ENCODE results near the gene TRABD2B. TPM values are rescaled to one million over a fixed set of nuclear protein-coding genes. Genes with fewer than 3 reads are reported as not detected.

TRABD2B gene
- total RNA-seq, 1 experiment from 2014 or later = 10.3 TPM

GRCh38 chr1:47968556-47968888 is 28.7 kb downstream of the TRABD2B start (continued):
- no peak for TF ChIP-seq FOXP4 (CRISPR knock-in tag; IDR thresholded peaks at IDR 0.05)
- TF ChIP-seq CDX4 (CRISPR knock-in tag; IDR thresholded peaks at IDR 0.05; ENCODE audit: borderline replicate concordance) = no peak
- TF ChIP-seq CREM (CRISPR knock-in tag; IDR thresholded peaks at IDR 0.05) = no peak
- no peak for TF ChIP-seq ZNF425 (CRISPR knock-in tag; conservative IDR thresholded peaks at IDR 0.05)
- no peak for TF ChIP-seq MXD4 (CRISPR knock-in tag; IDR thresholded peaks at IDR 0.05; ENCODE audit: borderline replicate concordance)
- no peak for TF ChIP-seq ETV6 (CRISPR knock-in tag; IDR thresholded peaks at IDR 0.05)
- TF ChIP-seq ERG (CRISPR knock-in tag; IDR thresholded peaks at IDR 0.05) = no peak
- TF ChIP-seq SMAD3 (CRISPR knock-in tag; IDR thresholded peaks at IDR 0.05; ENCODE audit: borderline replicate concordance) = no peak
- TF ChIP-seq MLX (CRISPR knock-in tag; IDR thresholded peaks at IDR 0.05) = no peak
- no peak for TF ChIP-seq ZNF416 (CRISPR knock-in tag; IDR thresholded peaks at IDR 0.05)
- TF ChIP-seq ATF2 (CRISPR knock-in tag; IDR thresholded peaks at IDR 0.05; ENCODE audit: borderline replicate concordance, low read depth) = no peak
- TF ChIP-seq TCF7 (CRISPR knock-in tag; IDR thresholded peaks at IDR 0.05; ENCODE audit: low read depth) = no peak
- no peak for TF ChIP-seq E2F5 (CRISPR knock-in tag; IDR thresholded peaks at IDR 0.05)

GRCh38 chr1:47967864-47968555 is 29.2 kb downstream of the TRABD2B start:
- no peak for DNase-seq (ENCODE audit: low spot score)
- H3K27ac Mint-ChIP-seq = no peak overlapping the region
- CTCF ChIA-PET = interaction anchor here (0.7 to 1.2 kb wide), 2 partner anchors 93 kb away, joined by 3 read pairs; no protein-coding TSS in a partner anchor
- no peaks in the 10 kb centered on the region for H3K9me3 Mint-ChIP-seq
- peaks cover 47% of the 10 kb centered on the region for H3K4me1 Mint-ChIP-seq
- H3K36me3 Mint-ChIP-seq = no peaks in the 10 kb centered on the region
- no peaks in the 10 kb centered on the region for H3K27me3 Mint-ChIP-seq (ENCODE audit: low read depth)
- no peak overlapping the region for H3K4me3 Mint-ChIP-seq
- no peak for ATAC-seq
- POLR2A ChIA-PET = no interaction called here
- no peak for TF ChIP-seq CBFB (CRISPR knock-in tag; IDR thresholded peaks at IDR 0.05; ENCODE audit: low read depth)
- TF ChIP-seq TEAD1 (CRISPR knock-in tag; IDR thresholded peaks at IDR 0.05) = no peak
- TF ChIP-seq E2F5 (CRISPR knock-in tag; IDR thresholded peaks at IDR 0.05) = no peak

Data from WTC11 (cell line).